GM12864 (cell line): ENCODE results near the gene SUPT3H.
"Not testable (repeated sequence)": the region's sequence is repeated elsewhere in the genome, so short reads cannot be mapped to it uniquely, and the experiment has no call there.

Source experiments
- DNase-seq: peaks from one replicate; pipeline ENCODE4 v3.0.0-alpha.2; 2011; ENCODE audit warnings: low read depth
- H3K4me3 ChIP-seq: 2 replicates; pipeline ENCODE4 v1.5.1; 2011; ENCODE audit warnings: mild to moderate bottlenecking, low read depth, low read length, control low read depth
- CTCF ChIP-seq: IDR thresholded peaks from 2 replicates; pipeline ENCODE4 v1.5.1; 2011; ENCODE audit warnings: low read depth, mild to moderate bottlenecking, moderate library complexity, low read length, control low read depth, inconsistent platforms; ENCODE audit errors: missing control alignments

The SUPT3H gene

GRCh38 chr6:44906761-44907160, 471.0 kb downstream of the SUPT3H start:
- H3K4me3 ChIP-seq, result no peak overlapping the region
- no peak for TF ChIP-seq CTCF
- DNase-seq, result no peak

GRCh38 chr6:44900358-44900757, 477.4 kb downstream of the SUPT3H start:
- DNase-seq, H3K4me3 ChIP-seq: not testable (repeated sequence)

- TF ChIP-seq CTCF, result no peak
- H3K4me3 ChIP-seq, result no peak overlapping the region
- no peak for DNase-seq
Measured at GRCh38 chr6:44898296-44898930, 479.3 kb downstream of the SUPT3H start.

GRCh38 chr6:44897316-44897715, 480.4 kb downstream of the SUPT3H start:
- DNase-seq, result no peak
- TF ChIP-seq CTCF, result no peak
- no peak overlapping the region for H3K4me3 ChIP-seq

GRCh38 chr6:44896701-44897100, 481.0 kb downstream of the SUPT3H start:
- no peak overlapping the region for H3K4me3 ChIP-seq
- no peak for DNase-seq
- TF ChIP-seq CTCF, result no peak

- H3K4me3 ChIP-seq, result no peak overlapping the region
- no peak for DNase-seq
- TF ChIP-seq CTCF, result no peak
Measured at GRCh38 chr6:44892579-44892978, 485.2 kb downstream of the SUPT3H start.

GRCh38 chr6:44879071-44879470, 498.7 kb downstream of the SUPT3H start:
- not testable (repeated sequence) for DNase-seq, H3K4me3 ChIP-seq

GRCh38 chr6:44876638-44877037, 501.1 kb downstream of the SUPT3H start:
- DNase-seq, H3K4me3 ChIP-seq: not testable (repeated sequence)

GRCh38 chr6:44869321-44869897, 508.3 kb downstream of the SUPT3H start:
- no peak for TF ChIP-seq CTCF
- peak; percentile 18 for DNase-seq
- no peak overlapping the region for H3K4me3 ChIP-seq
